ENCODE data around the gene NRM.
"Not testable (repeated sequence)": the region's sequence is repeated elsewhere in the genome, so short reads cannot be mapped to it uniquely, and the experiment has no call there.

DNA sequence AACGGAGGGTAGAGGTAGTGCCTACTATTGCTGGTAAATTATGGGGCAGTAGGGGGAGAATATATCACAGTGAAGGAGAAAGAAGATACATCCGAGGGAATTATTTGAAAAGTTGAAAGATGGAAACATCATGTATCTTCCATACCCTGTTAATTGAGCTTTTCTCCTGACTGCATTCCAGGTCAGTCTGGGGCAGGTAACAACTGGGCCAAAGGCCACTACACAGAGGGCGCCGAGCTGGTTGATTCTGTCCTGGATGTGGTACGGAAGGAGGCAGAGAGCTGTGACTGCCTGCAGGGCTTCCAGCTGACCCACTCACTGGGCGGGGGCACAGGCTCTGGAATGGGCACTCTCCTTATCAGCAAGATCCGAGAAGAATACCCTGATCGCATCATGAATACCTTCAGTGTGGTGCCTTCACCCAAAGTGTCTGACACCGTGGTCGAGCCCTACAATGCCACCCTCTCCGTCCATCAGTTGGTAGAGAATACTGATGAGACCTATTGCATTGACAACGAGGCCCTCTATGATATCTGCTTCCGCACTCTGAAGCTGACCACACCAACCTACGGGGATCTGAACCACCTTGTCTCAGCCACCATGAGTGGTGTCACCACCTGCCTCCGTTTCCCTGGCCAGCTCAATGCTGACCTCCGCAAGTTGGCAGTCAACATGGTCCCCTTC, 32.5 kb upstream of the NRM start:
- TF ChIP-seq POLR2A, CTCF, POLR2AphosphoS5 (IDR thresholded peaks at IDR 0.05): not testable (repeated sequence)
